Measurements from ENCODE around the gene TRDMT1.

Gene TRDMT1, protein sequence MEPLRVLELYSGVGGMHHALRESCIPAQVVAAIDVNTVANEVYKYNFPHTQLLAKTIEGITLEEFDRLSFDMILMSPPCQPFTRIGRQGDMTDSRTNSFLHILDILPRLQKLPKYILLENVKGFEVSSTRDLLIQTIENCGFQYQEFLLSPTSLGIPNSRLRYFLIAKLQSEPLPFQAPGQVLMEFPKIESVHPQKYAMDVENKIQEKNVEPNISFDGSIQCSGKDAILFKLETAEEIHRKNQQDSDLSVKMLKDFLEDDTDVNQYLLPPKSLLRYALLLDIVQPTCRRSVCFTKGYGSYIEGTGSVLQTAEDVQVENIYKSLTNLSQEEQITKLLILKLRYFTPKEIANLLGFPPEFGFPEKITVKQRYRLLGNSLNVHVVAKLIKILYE

DNA sequence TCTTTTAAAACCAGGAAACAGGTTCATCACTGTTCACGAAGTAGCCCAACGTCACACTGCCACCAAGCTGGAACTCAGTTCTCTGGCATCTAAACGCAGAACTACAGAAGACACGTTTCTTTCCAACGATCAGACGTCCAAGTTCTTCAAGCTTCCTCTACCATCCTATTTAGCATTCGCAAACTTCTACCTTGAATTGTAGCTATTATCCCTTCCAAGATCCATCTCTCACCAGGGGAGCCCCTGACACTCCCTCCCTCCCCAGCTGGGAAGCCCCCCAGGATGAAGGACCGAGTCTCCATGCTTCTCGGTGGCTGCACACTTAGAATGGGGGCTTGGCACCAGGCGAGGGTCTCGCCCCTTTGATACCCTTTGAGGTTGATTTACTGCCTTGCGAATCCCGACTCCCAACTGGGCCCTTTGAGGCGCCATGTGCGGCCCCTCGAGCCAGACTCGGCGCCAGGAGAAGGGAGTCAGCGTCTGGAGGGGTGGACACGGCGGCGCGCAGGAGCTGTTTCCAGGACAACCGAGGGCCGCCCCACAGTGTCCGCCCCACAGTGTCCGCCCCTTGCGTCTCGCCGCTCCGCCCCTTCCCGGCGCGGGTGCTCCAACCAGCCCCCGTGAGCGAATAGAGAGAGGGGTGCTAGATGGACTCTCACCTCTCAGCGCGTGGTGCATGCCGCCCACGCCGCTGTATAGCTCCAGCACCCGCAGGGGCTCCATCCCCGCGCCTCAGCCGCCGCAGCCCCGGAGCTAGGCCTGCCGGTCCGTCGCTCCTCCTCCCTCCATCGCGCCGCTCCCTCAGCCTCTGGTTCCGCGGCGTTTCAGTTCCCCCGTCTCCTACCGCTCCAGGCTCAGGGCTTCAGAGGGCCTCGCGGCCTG is at the start of gene TRDMT1:
Gene TRDMT1, minus strand, starts transcription at position 761 of the 882 bp plus-strand sequence. Its CDS starts 38 bp downstream, at position 723.
- peak in 1 of 2 experiments; percentile 81 for DNase-seq

DNA sequence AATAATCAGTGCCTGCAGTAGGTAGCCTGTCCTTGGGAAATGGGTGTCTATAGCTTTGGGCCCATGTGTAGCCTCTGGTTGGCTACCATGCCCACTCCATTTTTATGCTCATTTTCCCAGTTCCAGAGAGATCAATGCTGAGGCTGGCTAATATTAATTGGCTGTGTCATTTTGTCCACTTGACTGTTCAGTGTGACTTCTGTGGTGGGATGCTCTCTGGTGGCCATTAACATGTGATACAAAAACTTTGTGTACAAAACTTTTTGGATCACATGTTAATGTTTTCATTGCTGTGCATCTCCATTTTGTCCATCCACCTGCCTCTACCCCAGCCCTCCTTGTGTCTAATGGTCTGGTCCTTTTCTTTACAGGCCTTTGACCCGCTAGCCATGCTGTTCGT is 49.3 kb upstream of the TRDMT1 start:
- no peak for DNase-seq

DNA sequence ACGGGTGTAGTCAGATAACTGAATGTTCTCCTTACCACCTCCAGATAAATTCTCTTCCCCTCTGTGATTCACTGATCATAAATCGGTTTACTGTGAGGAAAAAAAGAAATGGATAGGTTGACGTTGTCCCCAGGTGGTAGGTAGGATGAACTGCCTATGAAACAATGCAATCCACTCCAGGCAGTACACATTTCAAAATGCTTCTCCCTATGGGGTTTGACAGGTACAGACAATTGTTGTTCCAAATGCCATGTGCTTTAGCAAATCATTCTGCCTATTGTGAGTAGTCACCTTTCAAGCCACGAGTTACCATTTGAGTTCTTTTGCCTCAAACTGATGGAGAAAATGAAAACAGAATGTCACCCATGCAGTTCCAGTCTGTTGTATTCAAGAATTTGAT is 48.3 kb upstream of the TRDMT1 start:
- no peak for DNase-seq

DNA sequence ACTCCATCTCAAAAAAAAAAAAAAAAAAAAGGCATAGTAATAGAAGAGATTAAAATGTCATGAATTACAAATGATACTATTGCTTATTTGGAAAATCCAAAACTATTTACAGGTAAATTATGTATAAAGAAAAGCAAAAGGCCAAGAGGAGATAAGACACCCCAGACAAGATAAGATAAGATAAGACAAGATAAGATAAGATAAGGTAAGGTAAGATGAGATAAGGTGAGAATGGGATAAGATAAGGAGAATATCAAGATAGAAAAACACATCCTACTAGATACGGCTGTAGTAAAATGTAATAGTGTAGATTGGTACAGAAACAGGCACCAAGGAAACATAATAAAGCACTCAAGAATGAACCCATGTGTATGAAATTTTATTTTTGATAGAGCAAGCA is 47.5 kb upstream of the TRDMT1 start:
- no peak for DNase-seq

DNA sequence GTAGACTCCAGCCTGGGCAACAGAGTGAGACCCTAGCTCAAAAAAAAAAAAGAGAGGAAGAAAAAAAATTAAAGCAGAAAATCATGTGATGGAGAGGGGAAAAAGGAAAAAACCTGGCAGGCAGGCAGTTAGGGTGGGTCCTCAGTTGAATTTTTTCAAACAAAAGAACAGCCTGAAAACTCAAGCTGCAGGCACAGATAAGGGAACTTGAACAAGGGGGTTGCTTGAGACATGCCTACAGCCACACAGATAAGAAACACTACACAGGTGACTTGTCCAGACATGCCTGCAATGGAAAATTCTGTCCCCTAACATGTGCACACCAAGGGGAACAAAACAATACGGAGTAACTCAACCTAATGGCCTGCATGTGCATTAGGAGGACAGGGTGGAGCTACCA is 45.7 kb upstream of the TRDMT1 start:
- DNase-seq = no peak

DNA sequence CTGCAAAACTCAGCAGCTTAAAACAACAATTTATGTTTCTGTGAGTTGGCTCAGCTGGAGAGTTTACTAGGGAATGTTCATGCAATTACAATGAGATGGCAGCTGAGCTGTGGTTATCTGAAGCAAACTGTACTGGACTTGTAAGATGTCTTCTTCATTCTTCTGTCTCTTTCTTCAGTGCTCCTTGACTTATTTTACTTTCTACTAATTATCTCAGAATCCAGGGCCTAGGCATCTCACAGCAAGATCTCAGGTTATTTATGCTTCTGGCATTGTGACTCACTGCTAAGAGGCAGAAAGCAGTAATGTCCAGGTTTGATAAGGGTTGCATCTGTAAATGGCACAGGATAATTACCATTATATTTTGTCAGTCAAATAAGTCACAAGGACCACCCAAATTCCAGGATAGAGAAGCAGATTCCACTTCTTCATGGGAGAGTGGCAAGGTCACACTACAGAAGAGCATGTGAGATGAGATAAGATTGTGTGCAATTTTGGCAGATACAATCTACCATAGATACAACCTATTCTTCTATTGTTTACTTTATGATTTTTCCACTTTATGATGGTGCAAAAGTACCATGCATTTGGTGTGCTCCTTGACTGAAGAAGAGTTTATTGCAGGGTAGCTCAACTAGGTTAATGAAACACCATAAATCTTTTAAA is 43.4 kb upstream of the TRDMT1 start:
- DNase-seq = no peak

DNA sequence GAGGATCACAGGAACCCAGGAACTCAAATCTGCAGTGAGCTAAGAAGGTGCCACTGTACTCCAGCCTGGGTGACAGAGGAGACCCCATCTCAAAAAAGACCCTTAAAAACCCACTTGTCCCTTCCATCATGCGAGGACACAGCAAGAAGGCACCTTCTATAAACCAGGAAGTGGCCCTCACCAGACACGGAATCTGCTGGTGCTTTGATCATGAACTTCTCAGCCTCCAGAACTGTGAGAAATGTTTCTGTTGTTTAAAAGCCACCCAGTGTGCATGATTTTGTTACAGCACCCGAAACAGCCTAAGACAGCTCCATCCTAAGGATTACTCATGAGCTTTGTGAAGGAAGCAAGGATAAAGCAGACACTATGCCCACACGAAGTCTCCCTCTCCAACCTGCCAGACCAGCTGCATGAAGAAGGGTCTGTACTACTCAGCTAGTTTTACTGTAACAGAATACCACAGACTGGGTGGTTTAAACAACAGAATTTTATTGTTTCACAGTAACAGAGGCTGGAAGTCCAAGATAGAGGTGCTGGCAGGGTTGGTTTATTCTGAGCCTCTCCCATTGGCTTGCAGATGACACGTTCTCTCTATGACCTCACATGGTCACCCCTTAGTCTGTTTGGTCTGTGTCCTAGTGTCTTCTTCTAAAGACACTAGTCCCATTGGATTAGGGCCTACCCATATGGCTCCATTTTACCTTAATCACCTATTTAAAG is 40.3 kb upstream of the TRDMT1 start:
- no peak for DNase-seq

DNA sequence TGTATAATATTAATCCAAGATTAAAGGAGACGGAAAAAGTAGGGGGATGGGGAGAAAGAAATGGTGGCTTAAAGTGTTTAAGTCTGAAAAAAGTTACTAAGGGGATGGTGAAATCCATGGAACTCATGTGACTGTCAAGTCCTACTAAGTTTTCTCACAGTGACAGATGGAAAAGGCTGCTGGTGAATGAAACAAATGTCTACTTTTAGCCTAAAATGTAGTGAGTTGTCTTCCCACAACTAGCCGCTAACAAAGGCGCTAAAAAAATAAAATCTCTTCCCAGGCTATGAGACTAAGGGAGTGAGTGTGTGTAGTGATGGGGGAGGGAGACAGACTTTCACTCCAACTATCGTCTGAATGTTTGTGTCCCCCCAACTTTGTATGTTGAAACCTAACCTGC is 39.1 kb upstream of the TRDMT1 start:
- DNase-seq = no peak

DNA sequence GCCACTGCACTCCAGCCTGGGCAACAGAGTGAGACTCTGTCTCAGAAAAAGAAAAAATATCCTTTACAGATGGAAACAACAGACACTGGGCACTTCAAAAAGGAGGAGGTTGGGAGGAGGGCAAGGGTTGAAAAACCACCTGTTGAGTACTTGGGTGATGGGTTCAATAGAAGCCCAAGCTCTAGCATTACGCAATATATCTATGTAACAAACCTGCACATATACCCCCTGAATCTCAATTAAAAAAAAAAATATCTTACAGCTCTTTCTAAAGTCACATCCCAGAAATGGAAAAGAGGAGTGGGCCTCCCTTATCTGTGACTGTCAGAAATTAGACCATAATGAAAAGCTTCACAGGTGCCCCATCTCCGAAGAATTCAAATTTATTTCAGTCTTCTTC is 38.6 kb upstream of the TRDMT1 start:
- DNase-seq = no peak

DNA sequence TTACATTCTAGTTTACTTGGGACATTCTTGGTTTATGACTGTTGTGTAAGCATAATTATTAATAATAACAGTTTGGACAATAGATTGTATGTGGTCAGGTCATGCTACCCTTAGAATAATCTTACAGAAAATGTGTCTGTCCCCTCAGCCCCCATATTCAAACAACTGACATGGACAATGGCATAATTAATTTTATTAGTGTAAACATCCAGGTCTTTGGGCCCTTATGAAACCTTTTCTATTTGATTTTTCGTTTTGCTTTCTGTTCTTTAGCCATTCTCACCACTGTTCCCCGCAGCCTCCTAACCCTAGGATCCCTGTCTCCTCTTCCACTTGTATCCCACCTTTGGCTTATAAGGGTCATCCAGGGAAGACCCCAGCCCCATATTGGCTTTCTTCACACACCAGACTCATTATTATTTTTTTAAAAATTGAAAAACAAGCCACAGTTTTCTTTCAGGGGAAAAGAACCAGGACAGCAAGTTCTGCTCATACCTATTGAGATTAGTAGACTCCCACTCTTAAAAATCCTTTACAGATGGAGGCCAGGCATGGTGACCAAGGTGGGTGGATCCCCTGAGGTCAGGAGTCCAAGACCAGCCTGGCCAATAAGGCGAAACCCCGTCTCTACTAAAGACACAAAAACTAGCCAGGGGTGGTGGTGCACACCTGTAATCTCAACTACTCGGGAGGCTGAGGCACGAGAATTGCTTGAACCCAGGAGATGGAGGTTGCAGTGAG is 38.0 kb upstream of the TRDMT1 start:
- DNase-seq = no peak

DNA sequence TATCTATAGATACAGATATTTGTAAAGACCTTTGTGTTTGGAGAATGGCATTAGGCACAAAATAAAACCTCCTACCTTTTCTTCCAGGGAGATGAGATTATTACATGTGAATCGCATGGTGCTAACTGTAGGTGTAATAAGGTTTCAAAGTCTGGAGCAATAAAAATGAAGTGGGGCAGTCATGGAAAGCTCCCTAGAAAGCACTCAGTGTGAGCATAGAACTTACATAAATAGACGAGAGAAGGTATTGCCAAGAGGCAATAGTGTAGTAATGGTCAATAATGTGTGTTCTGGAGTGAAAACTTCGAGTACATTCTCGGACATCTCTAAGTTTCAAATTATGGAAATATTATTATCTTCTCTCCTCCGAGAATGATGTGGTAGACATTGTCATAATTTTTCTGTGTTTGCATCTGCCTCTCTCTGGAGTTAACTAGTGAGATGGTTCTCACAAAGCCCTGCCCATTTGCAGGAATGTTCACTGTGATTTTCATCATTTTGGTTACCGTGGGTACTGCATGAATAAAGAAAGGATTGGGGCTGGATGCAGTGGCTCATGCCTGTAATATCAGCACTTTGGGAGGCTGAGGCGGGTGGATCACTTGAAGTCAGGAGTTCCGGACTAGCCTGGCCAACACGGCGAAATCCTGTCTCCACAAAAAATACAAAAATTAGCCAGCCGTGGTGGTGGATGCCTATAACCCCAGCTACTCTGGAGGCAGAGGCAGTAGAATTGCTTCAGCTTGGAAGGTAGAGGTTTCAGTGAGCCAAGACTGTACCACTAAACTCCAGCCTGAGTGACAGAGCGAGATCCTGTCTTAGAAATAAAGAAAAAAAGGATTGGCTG is 37.2 kb upstream of the TRDMT1 start:
- DNase-seq = peak; percentile 51 to 92

DNA sequence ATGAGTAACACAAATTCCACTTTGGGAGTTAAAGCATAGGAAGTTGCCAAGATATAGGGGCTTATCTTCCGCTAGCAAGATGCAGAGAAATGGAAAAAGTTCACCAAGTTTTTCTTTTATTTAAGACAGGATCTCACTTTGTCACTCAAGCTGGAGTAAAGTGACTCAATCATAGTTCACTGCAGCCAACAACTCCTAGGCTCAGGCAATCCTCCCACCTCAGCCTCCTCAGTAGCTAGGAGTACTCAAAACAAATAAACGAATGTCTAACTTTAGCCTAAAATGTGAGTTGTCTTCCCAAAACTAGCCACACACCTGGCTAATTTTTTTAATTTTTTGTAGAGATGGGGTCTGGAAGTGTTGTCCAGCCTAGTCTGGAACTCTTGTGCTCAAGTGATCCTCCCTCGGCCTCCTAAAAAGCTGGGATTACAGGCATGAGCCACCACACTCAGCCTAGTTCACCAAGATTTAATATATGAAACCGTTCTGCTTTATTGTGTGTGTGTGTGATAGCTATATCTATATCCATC is 36.5 kb upstream of the TRDMT1 start:
- peak; percentile 29 to 90 for DNase-seq

DNA sequence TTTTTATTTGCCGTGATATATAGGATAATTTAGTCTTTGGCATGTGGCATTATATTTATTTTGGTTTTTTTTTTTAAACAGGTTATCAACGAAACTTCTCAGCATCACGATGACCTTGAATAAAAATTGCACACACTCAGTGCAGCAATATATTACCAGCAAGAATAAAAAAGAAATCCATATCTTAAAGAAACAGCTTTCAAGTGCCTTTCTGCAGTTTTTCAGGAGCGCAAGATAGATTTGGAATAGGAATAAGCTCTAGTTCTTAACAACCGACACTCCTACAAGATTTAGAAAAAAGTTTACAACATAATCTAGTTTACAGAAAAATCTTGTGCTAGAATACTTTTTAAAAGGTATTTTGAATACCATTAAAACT is 35.7 kb upstream of the TRDMT1 start:
- no peak for DNase-seq

DNA sequence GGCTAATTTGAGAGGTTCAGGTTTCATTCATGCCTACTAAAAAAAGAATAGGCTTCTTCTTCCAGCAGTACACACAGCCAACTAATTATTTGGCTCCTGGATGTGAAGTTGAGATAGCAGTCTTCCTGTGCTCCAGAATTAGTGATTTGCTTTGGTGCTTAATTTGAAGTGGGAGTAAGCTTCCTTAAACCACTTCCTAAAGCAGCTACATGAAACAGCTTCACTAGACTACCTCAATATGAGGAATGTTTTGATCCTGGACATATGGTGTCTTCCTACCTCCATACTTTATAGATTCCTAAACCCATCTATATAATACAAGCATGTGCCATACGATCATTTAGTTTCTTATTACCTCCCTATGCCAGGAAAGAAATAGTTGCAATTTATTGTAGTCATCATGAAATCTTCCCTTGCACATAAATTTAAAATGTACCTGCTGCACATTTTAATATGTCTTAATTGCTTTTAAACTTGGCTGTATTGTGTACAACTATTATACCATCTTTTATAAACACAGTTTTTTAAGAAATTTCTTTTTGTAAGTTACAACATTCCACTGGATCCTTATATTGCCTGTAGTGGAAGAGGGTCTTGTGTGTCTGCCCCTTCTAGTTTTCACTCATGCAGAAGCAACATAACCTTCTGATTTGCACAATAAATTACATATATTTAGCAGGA is 35.1 kb upstream of the TRDMT1 start:
- DNase-seq = no peak

DNA sequence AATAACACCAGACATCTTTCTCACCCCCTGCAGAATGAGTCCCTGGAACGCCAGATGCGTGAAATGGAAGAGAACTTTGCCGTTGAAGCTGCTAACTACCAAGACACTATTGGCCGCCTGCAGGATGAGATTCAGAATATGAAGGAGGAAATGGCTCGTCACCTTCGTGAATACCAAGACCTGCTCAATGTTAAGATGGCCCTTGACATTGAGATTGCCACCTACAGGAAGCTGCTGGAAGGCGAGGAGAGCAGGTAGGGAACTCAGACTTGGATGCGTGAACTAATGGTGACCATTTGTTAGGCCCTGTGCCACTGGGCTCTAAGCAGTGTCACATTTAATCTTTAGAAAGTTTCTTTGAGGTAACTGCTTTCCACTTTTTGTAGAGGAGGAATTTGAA is 33.7 kb upstream of the TRDMT1 start:
- peak in 1 of 2 experiments; percentile 49 for DNase-seq

DNA sequence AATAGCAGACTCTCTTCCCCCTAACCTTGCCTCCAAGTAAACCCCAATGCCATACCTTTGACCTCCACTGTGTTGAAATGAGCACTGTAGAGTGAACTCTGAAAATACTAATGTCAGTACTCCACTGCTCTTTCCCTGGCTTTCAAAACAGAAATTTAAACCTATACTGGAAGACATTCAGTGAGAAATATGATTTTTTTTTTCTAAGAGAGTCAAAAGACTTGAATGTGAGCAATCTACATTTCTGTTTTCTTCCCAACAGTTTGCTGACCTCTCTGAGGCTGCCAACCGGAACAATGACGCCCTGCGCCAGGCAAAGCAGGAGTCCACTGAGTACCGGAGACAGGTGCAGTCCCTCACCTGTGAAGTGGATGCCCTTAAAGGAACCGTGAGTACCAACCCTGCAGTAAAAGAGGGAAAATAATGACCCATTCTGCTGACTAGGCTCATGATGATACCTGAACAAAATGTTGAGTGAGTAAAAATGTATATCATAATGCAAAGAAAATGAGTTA is 33.0 kb upstream of the TRDMT1 start:
- DNase-seq = no peak

DNA sequence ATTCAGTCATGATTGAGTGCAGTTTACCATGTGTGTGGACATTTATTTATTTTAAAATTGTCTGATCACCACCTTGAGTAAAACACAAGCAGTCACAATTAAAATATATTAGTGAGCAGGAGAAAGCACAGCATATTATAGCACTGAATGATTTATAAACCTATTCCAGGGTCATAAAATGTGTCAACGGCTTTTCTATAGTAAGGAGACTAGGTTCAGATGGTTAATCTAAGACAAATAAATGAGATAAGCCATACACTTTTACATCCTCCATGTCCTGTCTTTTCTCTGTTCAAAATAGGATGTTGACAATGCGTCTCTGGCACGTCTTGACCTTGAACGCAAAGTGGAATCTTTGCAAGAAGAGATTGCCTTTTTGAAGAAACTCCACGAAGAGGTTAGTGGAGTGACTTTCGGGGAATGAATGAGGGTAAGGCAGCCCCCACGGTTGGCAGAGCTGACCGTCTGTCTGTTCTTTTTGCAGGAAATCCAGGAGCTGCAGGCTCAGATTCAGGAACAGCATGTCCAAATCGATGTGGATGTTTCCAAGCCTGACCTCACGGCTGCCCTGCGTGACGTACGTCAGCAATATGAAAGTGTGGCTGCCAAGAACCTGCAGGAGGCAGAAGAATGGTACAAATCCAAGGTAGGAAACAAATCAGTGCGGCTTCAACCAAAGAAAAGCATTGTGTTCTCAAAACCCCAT is 32.0 kb upstream of the TRDMT1 start:
- no peak for DNase-seq

DNA sequence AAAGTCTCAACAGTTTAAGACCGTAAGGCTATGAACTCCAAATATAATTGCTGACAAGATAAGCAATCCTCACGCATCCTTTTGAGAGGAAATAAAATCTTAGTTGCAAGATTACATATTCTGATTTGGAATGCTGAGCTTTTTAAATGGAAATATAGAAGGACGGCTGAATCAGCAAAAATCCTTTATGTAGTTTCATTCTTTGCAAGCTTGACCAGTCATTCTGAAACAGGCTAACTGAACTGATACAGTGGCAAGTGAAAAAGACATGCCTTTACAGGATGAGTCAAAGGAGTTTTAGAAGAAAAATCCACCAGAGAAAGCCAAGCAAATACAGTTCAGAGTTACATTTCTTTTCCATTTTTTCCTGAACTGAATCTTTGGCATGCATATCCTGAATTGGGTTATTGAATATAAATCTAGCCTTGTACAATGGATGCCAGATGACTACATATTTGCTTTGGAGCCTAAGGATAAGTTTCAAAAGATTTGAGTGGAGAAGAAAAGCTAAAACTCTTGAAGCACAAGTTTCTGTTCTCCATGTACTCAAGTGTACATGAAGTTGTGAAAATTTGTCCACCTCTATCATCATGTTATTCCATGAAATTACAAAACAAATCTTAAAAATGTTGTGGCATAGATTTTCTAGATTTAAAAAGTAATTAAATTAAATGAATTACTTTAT is 30.9 kb upstream of the TRDMT1 start:
- no peak for DNase-seq

DNA sequence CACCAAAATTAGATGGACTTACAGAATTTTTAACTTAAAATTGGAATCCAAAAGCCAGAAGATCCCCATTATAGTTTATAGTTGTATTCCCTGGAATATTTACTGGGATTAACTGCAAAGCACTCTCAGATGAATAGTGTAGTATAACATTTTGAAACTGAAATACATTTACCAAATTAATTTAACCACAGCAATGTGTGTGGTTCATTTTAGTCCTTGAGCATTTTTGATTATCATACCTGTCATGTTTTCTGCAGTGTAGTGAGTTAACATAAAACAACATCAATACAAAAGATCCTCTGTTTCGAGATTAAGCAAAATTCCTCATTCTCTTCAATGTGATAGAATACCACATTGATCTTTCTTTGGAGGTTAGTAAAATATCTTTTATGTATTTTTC is 30.3 kb upstream of the TRDMT1 start:
- DNase-seq = no peak
